Mucosa of stomach (tissue), 1 donor: ENCODE data around the gene UPF3B.
"Not testable (repeated sequence)": the region's sequence is repeated elsewhere in the genome, so short reads cannot be mapped to it uniquely, and the experiment has no call there.

ENCODE experiments used
- H3K27me3 ChIP-seq: one replicate; pipeline ENCODE4 v1.7.0; 2013; ENCODE audit warnings: mild to moderate bottlenecking, low read length; ENCODE audit not compliant: control insufficient read depth, insufficient read depth
- H3K36me3 ChIP-seq: one replicate; pipeline ENCODE4 v1.7.0; 2013; ENCODE audit warnings: low read length; ENCODE audit not compliant: control insufficient read depth, insufficient read depth
- H3K4me1 ChIP-seq: one replicate; pipeline ENCODE4 v1.7.0; 2013; ENCODE audit warnings: mild to moderate bottlenecking, low read length; ENCODE audit not compliant: control insufficient read depth, insufficient read depth
- H3K4me3 ChIP-seq: one replicate; pipeline ENCODE4 v1.7.0; 2013; ENCODE audit warnings: low read length
- H3K9ac ChIP-seq: one replicate; pipeline ENCODE4 v1.7.0; 2013; ENCODE audit warnings: mild to moderate bottlenecking, low read length, moderate library complexity
- H3K9me3 ChIP-seq: one replicate; pipeline ENCODE4 v1.7.0; 2013; ENCODE audit warnings: mild to moderate bottlenecking, low read length, moderate library complexity; ENCODE audit not compliant: control insufficient read depth
- donor health status: Pancreatic carcinoma.

Gene UPF3B

DNA sequence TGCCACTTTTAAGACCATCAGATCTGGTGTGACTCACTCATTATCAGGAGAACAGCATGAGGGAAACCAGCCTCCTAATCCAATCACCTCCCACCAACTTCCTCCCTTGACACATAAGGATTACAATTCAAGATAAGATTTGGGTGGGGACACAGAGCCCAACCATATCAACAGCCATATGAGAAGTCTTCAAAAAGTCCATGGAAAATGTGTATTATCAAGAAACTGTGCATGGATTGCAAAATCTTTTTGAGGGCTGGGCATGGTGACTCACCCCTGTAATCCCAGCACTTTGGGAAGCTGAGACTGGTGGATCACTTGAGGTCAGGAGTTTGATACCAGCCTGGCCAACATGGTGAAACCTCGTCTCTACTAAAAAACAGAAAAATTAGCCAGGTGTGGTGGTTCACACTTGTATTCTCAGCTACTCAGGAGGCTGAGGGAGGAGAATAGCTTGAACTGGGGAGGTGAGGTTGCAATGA lies 43.5 kb downstream of the UPF3B start:
- Histone ChIP-seq H3K27me3 (no peaks in the 10 kb centered on the region), H3K4me3 (no peak overlapping the region), H3K36me3 (no peaks in the 10 kb centered on the region), H3K4me1 (no peaks in the 10 kb centered on the region), H3K9ac (no peak overlapping the region), H3K9me3 (no peaks in the 10 kb centered on the region)

GRCh38 chrX:119808461-119808860 lies 44.3 kb downstream of the UPF3B start:
- H3K36me3 ChIP-seq, H3K4me1 ChIP-seq, H3K4me3 ChIP-seq, H3K9me3 ChIP-seq, H3K9ac ChIP-seq, H3K27me3 ChIP-seq: not testable (repeated sequence)

GRCh38 chrX:119802546-119802945 lies 50.2 kb downstream of the UPF3B start:
- Histone ChIP-seq H3K4me1 (no peaks in the 10 kb centered on the region), H3K27me3 (no peaks in the 10 kb centered on the region), H3K9me3 (no peaks in the 10 kb centered on the region), H3K9ac (no peak overlapping the region), H3K36me3 (no peaks in the 10 kb centered on the region), H3K4me3 (no peak overlapping the region)

GRCh38 chrX:119801253-119802221 lies 51.2 kb downstream of the UPF3B start:
- no peaks in the 10 kb centered on the region for H3K9me3 ChIP-seq
- no peaks in the 10 kb centered on the region for H3K4me1 ChIP-seq
- H3K4me3 ChIP-seq: no peak overlapping the region
- H3K27me3 ChIP-seq: no peaks in the 10 kb centered on the region
- no peak overlapping the region for H3K9ac ChIP-seq
- no peaks in the 10 kb centered on the region for H3K36me3 ChIP-seq

DNA sequence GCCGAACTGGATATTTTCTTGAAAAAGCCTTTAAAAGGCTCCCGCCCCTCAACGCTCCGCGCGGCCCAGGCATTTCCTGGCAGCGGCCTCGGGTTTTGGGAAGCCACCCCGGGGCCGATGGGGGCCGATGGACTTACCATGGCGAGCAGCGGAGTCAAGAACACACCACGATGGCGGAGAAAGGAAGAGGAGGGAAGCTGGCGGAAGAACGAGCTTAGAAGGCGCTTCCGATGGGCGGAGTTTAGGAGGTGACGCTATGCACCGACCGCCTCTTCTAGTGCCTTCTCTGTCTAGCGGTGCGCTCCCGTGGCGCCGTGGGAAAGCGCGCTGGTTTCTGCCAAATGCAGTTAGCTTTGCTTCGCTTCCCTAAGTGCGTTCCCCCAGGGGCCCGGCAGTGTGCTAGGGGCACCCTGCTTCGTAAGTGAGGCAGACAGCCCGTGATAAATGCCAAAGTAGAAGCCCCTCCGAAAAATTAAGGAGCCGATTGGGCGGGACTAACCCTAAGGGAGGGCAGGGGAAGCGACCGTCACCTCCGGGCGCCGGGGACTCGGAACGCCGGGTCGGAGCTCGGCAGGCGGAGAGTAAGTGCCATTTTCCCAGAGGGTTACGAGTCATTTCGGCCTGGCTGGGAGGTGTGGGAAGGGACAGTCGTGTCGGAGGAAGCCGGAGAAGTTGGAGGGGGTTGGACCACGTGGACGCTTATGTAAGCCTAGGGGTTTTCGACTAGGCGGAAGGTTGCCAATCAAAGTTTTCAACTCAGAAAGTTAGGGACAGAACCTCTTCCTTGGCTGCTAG lies 61.1 kb downstream of the UPF3B start, which contains the start of gene RPL39:
Gene RPL39, minus strand, starts transcription at position 194 of the 795 bp plus-strand sequence. Its CDS starts 54 bp downstream, at position 140.
- Histone ChIP-seq H3K4me1 (peaks cover 8% of the 10 kb centered on the region), H3K27me3 (no peaks in the 10 kb centered on the region), H3K4me3 (peak within 1 kb of the TSS; percentile 82), H3K36me3 (no peaks in the 10 kb centered on the region), H3K9me3 (no peaks in the 10 kb centered on the region), H3K9ac (peak within 1 kb of the TSS; percentile 93)

DNA sequence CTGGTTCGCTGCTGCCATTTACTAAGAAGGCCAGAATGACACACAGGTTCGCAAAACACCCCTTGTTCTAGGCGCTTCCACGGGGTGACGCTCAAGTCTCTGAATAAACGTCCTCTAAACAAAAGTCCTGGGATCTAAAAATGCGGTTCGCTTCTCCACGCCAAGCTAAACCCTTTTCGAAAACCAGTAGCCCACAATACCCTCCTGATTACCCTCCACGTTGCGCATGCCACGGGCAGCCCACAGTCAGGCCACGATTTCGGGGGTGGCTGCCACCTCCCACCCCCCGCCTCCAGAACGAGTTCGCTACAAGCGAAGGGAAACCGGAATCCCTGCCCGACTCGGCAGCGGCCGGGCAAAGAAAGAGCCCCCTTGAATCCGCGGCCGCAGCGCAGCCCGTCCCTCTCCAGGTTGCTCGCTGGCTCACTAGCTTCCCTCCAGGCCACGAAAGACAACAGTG lies 61.8 kb downstream of the UPF3B start:
- Histone ChIP-seq H3K27me3 (no peaks in the 10 kb centered on the region), H3K36me3 (no peaks in the 10 kb centered on the region), H3K4me3 (peak overlapping the region; percentile 82), H3K4me1 (peaks cover 8% of the 10 kb centered on the region), H3K9ac (peak overlapping the region; percentile 93), H3K9me3 (no peaks in the 10 kb centered on the region)

DNA sequence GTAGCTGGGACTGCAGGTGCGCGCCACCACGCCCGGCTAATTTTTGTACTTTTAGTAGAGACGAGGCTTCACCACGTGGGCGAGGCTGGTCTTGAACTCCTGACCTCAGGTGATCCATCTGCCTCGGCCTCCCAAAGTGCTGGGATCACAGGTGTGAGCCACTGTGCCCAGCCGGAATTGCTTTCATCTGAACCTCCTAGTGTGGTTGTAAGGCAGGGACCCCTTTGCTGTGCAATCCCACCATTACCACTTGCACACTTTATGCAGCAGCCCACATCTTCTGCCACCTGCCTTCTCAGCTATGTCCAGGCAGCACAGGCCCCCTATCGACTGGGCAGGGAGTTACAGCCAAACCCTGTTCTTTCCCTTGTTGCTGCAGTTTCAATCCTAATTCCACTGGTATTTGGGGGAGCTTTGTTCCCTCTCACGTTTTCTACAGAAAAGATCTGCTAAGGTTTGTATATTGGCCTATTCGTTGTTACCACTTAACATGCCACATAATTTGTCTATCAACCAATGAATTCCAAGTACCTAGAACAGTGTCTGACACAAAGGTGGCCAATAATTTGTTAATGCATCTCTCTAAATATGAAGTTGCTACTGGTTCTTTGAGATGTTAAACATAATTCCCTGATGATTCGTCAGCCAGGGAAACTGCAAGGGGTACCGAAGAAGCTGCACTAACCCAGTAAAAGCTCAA lies 67.9 kb downstream of the UPF3B start:
- no peak overlapping the region for H3K4me3 ChIP-seq
- no peak overlapping the region for H3K9ac ChIP-seq
- no peaks in the 10 kb centered on the region for H3K36me3 ChIP-seq
- H3K9me3 ChIP-seq: no peaks in the 10 kb centered on the region
- H3K4me1 ChIP-seq: peaks cover 8% of the 10 kb centered on the region
- H3K27me3 ChIP-seq: no peaks in the 10 kb centered on the region
